ENCODE measurements around the gene NR2C2.

NR2C2 gene

GRCh38 chr3:15040844-15041243, 93.5 kb downstream of the NR2C2 start:
- Histone ChIP-seq H3K4me3 (ENCODE audit: low read length) (no peak overlapping the region), H3K27me3 (replicated peaks; ENCODE audit: control insufficient read depth, insufficient read depth, low read length) (no peaks in the 10 kb centered on the region), H3K36me3 (ENCODE audit: control insufficient read depth, insufficient read depth, low read length, severe bottlenecking) (peaks cover 88% of the 10 kb centered on the region), H3K9ac (ENCODE audit: low read length) (no peak overlapping the region), H3K4me1 (ENCODE audit: control insufficient read depth, insufficient read depth, low read length) (peaks cover 6% of the 10 kb centered on the region), H3K9me3 (ENCODE audit: control insufficient read depth, low read length) (no peaks in the 10 kb centered on the region)
- no peak for DNase-seq (ENCODE audit: low read depth)

GRCh38 chr3:15041950-15042349, 94.6 kb downstream of the NR2C2 start:
- H3K36me3 ChIP-seq (ENCODE audit: control insufficient read depth, insufficient read depth, low read length, severe bottlenecking) = peaks cover 93% of the 10 kb centered on the region

GRCh38 chr3:15042936-15043335, 95.6 kb downstream of the NR2C2 start:
- Histone ChIP-seq H3K36me3 (ENCODE audit: control insufficient read depth, insufficient read depth, low read length, severe bottlenecking) (peaks cover 93% of the 10 kb centered on the region), H3K27me3 (replicated peaks; ENCODE audit: control insufficient read depth, insufficient read depth, low read length) (no peaks in the 10 kb centered on the region)

More at GRCh38 chr3:15041950-15042349, 94.6 kb downstream of the NR2C2 start:
- Histone ChIP-seq H3K9me3 (ENCODE audit: control insufficient read depth, low read length) (no peaks in the 10 kb centered on the region), H3K9ac (ENCODE audit: low read length) (no peak overlapping the region), H3K27me3 (replicated peaks; ENCODE audit: control insufficient read depth, insufficient read depth, low read length) (no peaks in the 10 kb centered on the region), H3K4me1 (ENCODE audit: control insufficient read depth, insufficient read depth, low read length) (peaks cover 6% of the 10 kb centered on the region), H3K4me3 (ENCODE audit: low read length) (no peak overlapping the region)
- no peak for DNase-seq (ENCODE audit: low read depth)

GRCh38 chr3:15043408-15044171, 96.2 kb downstream of the NR2C2 start:
- H3K9ac ChIP-seq (ENCODE audit: low read length) = no peak overlapping the region
- no peak for DNase-seq (ENCODE audit: low read depth)
- no peak overlapping the region for H3K4me3 ChIP-seq (ENCODE audit: low read length)
- H3K9me3 ChIP-seq (ENCODE audit: control insufficient read depth, low read length) = no peaks in the 10 kb centered on the region
- H3K36me3 ChIP-seq (ENCODE audit: control insufficient read depth, insufficient read depth, low read length, severe bottlenecking) = peaks cover 93% of the 10 kb centered on the region
- H3K4me1 ChIP-seq (ENCODE audit: control insufficient read depth, insufficient read depth, low read length) = peaks cover 6% of the 10 kb centered on the region
- H3K27me3 ChIP-seq (replicated peaks; ENCODE audit: control insufficient read depth, insufficient read depth, low read length) = no peaks in the 10 kb centered on the region

More at GRCh38 chr3:15042936-15043335, 95.6 kb downstream of the NR2C2 start:
- Histone ChIP-seq H3K4me1 (ENCODE audit: control insufficient read depth, insufficient read depth, low read length) (peaks cover 6% of the 10 kb centered on the region), H3K9me3 (ENCODE audit: control insufficient read depth, low read length) (no peaks in the 10 kb centered on the region), H3K9ac (ENCODE audit: low read length) (no peak overlapping the region), H3K4me3 (ENCODE audit: low read length) (no peak overlapping the region)
- DNase-seq (ENCODE audit: low read depth) = peak; percentile 15

GRCh38 chr3:15044326-15044725, 96.9 kb downstream of the NR2C2 start:
- DNase-seq (ENCODE audit: low read depth) = no peak
- Histone ChIP-seq H3K4me3 (ENCODE audit: low read length) (no peak overlapping the region), H3K4me1 (ENCODE audit: control insufficient read depth, insufficient read depth, low read length) (peaks cover 6% of the 10 kb centered on the region), H3K9ac (ENCODE audit: low read length) (no peak overlapping the region), H3K36me3 (ENCODE audit: control insufficient read depth, insufficient read depth, low read length, severe bottlenecking) (peaks cover 93% of the 10 kb centered on the region), H3K9me3 (ENCODE audit: control insufficient read depth, low read length) (no peaks in the 10 kb centered on the region), H3K27me3 (replicated peaks; ENCODE audit: control insufficient read depth, insufficient read depth, low read length) (no peaks in the 10 kb centered on the region)

GRCh38 chr3:15045667-15046066, 98.3 kb downstream of the NR2C2 start:
- Histone ChIP-seq H3K9ac (ENCODE audit: low read length) (no peak overlapping the region), H3K27me3 (replicated peaks; ENCODE audit: control insufficient read depth, insufficient read depth, low read length) (no peaks in the 10 kb centered on the region), H3K4me3 (ENCODE audit: low read length) (no peak overlapping the region), H3K9me3 (ENCODE audit: control insufficient read depth, low read length) (no peaks in the 10 kb centered on the region), H3K4me1 (ENCODE audit: control insufficient read depth, insufficient read depth, low read length) (no peaks in the 10 kb centered on the region), H3K36me3 (ENCODE audit: control insufficient read depth, insufficient read depth, low read length, severe bottlenecking) (peaks cover 99% of the 10 kb centered on the region)
- DNase-seq (ENCODE audit: low read depth) = no peak

GRCh38 chr3:15049584-15049983, 102.2 kb downstream of the NR2C2 start:
- DNase-seq (ENCODE audit: low read depth) = no peak
- Histone ChIP-seq H3K9me3 (ENCODE audit: control insufficient read depth, low read length) (no peaks in the 10 kb centered on the region), H3K36me3 (ENCODE audit: control insufficient read depth, insufficient read depth, low read length, severe bottlenecking) (peaks cover 87% of the 10 kb centered on the region), H3K27me3 (replicated peaks; ENCODE audit: control insufficient read depth, insufficient read depth, low read length) (no peaks in the 10 kb centered on the region), H3K4me1 (ENCODE audit: control insufficient read depth, insufficient read depth, low read length) (no peaks in the 10 kb centered on the region), H3K9ac (ENCODE audit: low read length) (no peak overlapping the region), H3K4me3 (ENCODE audit: low read length) (no peak overlapping the region)

GRCh38 chr3:15050405-15051092, 103.2 kb downstream of the NR2C2 start:
- Histone ChIP-seq H3K4me3 (ENCODE audit: low read length) (no peak overlapping the region), H3K27me3 (replicated peaks; ENCODE audit: control insufficient read depth, insufficient read depth, low read length) (no peaks in the 10 kb centered on the region), H3K4me1 (ENCODE audit: control insufficient read depth, insufficient read depth, low read length) (no peaks in the 10 kb centered on the region), H3K9ac (ENCODE audit: low read length) (no peak overlapping the region), H3K36me3 (ENCODE audit: control insufficient read depth, insufficient read depth, low read length, severe bottlenecking) (peaks cover 78% of the 10 kb centered on the region), H3K9me3 (ENCODE audit: control insufficient read depth, low read length) (no peaks in the 10 kb centered on the region)
- no peak for DNase-seq (ENCODE audit: low read depth)

- H3K27me3 ChIP-seq (replicated peaks; ENCODE audit: control insufficient read depth, insufficient read depth, low read length) = no peaks in the 10 kb centered on the region
- DNase-seq (ENCODE audit: low read depth) = peak; percentile 25
- no peaks in the 10 kb centered on the region for H3K4me1 ChIP-seq (ENCODE audit: control insufficient read depth, insufficient read depth, low read length)
- H3K4me3 ChIP-seq (ENCODE audit: low read length) = no peak overlapping the region
- no peaks in the 10 kb centered on the region for H3K9me3 ChIP-seq (ENCODE audit: control insufficient read depth, low read length)
- H3K36me3 ChIP-seq (ENCODE audit: control insufficient read depth, insufficient read depth, low read length, severe bottlenecking) = peaks cover 72% of the 10 kb centered on the region
- no peak overlapping the region for H3K9ac ChIP-seq (ENCODE audit: low read length)
Observed at GRCh38 chr3:15051531-15051930, 104.1 kb downstream of the NR2C2 start.

- Histone ChIP-seq H3K9ac (ENCODE audit: low read length) (peak overlapping the region; percentile 20), H3K27me3 (replicated peaks; ENCODE audit: control insufficient read depth, insufficient read depth, low read length) (no peaks in the 10 kb centered on the region), H3K4me3 (ENCODE audit: low read length) (no peak overlapping the region), H3K4me1 (ENCODE audit: control insufficient read depth, insufficient read depth, low read length) (no peaks in the 10 kb centered on the region), H3K36me3 (ENCODE audit: control insufficient read depth, insufficient read depth, low read length, severe bottlenecking) (peaks cover 71% of the 10 kb centered on the region), H3K9me3 (ENCODE audit: control insufficient read depth, low read length) (no peaks in the 10 kb centered on the region)
- DNase-seq (ENCODE audit: low read depth) = no peak
Observed at GRCh38 chr3:15052335-15053242, 105.2 kb downstream of the NR2C2 start.

- H3K4me1 ChIP-seq (ENCODE audit: control insufficient read depth, insufficient read depth, low read length) = no peaks in the 10 kb centered on the region
- no peaks in the 10 kb centered on the region for H3K9me3 ChIP-seq (ENCODE audit: control insufficient read depth, low read length)
- no peak overlapping the region for H3K9ac ChIP-seq (ENCODE audit: low read length)
- H3K36me3 ChIP-seq (ENCODE audit: control insufficient read depth, insufficient read depth, low read length, severe bottlenecking) = peaks cover 70% of the 10 kb centered on the region
- no peak overlapping the region for H3K4me3 ChIP-seq (ENCODE audit: low read length)
- DNase-seq (ENCODE audit: low read depth) = no peak
- no peaks in the 10 kb centered on the region for H3K27me3 ChIP-seq (replicated peaks; ENCODE audit: control insufficient read depth, insufficient read depth, low read length)
Observed at GRCh38 chr3:15053541-15053940, 106.2 kb downstream of the NR2C2 start.

All from adipocyte (in vitro differentiated cells).